ENCODE results near the gene MSH3.

MSH3 gene

DNA sequence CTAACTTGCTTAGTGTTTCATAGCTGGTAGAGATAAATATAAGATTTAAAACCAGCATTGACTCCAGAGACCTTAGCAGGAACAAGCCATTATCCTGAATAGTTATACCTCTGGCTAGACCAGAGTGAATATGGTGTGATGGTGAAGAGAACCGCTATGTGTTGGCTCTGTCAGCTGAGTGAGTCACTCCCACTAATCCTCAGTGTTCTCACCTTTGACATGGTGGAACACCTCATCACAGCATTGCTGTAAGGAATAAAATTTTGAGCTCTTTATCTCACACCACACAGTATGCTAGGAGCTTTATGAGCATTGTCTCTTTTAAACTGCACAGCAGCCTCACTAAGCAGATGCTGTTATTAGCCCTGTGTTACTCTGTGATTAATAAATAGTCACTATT is 91.0 kb downstream of the MSH3 start:
- TF ChIP-seq, protein P1, sequence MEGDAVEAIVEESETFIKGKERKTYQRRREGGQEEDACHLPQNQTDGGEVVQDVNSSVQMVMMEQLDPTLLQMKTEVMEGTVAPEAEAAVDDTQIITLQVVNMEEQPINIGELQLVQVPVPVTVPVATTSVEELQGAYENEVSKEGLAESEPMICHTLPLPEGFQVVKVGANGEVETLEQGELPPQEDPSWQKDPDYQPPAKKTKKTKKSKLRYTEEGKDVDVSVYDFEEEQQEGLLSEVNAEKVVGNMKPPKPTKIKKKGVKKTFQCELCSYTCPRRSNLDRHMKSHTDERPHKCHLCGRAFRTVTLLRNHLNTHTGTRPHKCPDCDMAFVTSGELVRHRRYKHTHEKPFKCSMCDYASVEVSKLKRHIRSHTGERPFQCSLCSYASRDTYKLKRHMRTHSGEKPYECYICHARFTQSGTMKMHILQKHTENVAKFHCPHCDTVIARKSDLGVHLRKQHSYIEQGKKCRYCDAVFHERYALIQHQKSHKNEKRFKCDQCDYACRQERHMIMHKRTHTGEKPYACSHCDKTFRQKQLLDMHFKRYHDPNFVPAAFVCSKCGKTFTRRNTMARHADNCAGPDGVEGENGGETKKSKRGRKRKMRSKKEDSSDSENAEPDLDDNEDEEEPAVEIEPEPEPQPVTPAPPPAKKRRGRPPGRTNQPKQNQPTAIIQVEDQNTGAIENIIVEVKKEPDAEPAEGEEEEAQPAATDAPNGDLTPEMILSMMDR (IDR thresholded peaks at IDR 0.05) = no peak

- TF ChIP-seq, protein P1 (IDR thresholded peaks at IDR 0.05) = no peak
Measured at GRCh38 chr5:80747922-80748321, 93.5 kb downstream of the MSH3 start.

- TF ChIP-seq, protein P1 (IDR thresholded peaks at IDR 0.05) = no peak
Measured at GRCh38 chr5:80752427-80752826, 98.0 kb downstream of the MSH3 start.

- TF ChIP-seq, protein P1 (IDR thresholded peaks at IDR 0.05) = no peak
Measured at GRCh38 chr5:80753712-80754111, 99.3 kb downstream of the MSH3 start.

DNA sequence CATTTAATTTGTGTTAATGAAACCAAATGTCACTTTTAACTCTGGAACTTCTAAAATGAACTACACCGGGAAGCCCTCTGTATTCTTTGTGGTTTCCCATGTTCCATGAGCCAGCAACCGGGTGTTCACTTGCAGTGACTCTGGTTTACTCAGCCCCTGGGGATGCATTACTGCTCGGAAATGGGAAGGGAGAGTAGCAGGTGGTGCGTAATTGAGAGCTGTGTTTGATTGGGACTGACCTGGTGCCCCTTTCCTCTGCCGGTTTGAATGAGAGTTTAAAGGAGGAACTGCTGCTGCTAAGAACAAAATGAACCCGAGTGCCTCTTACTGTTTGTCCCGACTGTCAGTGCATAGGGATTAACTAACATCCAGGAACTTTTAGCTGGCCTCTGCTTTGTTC is 100.4 kb downstream of the MSH3 start:
- TF ChIP-seq, protein P1 (IDR thresholded peaks at IDR 0.05) = no peak

DNA sequence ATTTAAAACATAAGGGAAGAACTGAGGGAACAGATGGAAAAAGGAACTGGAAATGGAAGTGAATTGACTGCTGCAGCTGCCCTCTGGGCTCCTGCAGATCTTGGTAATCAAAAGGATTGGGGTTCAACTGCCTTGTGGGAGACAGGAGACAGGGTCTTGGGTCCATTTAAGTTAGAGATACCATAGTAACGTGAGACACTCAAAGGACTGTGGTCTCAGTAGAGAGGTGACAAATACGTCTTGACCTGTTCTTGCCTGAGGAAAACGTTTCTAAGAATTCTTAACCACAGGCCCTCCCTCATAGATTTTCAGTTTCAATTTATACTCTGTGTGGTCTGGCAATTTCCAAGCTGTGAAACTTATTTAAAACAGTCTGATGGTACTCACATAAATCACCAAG is 101.2 kb downstream of the MSH3 start:
- TF ChIP-seq, protein P1 (IDR thresholded peaks at IDR 0.05) = no peak

GRCh38 chr5:80756292-80756691 is 101.8 kb downstream of the MSH3 start:
- TF ChIP-seq, protein P1 (IDR thresholded peaks at IDR 0.05) = no peak

DNA sequence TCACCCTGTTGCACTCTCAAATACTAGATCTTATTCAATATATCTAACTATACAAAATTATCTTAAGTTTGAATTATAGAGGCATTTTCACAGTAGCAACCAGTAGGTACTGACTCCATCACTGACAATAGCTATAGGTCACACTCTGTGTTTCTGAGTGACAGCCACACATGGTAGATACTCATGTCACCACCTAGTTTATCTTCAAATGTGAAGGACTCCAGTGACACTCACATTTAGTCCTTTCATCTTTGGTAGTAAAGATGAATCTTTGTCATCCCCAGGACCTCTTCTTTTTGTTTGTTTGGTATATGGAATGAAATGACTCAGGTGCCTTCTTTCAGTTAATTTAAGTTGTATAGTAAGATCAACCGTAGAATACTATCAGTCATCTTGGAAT is 102.8 kb downstream of the MSH3 start:
- TF ChIP-seq, protein P1 (IDR thresholded peaks at IDR 0.05) = no peak

All from LNCAP (cell line).